Stomach (tissue), 4 donors: ENCODE data around the gene VANGL1.

Experiments
- CTCF ChIP-seq, 7 experiments: fragments of 450-650 bp in 4 of 7; fragments of 200-600 bp in 3 of 7; sonication (generic) in 3 of 7; IDR thresholded peaks; one replicate each; pipeline ENCODE4 v1.5.1; 2016 to 2019; ENCODE audit warnings: antibody characterized with exemption in 7 of 7, control low read depth in 2 of 7, mild to moderate bottlenecking in 1 of 7
- POLR2A ChIP-seq, 4 donors: fragments of 450-650 bp; IDR thresholded peaks; one replicate each; pipeline ENCODE4 v1.6.1; 2016; ENCODE audit warnings: antibody characterized with exemption in 4 of 4, control low read depth in 2 of 4, mild to moderate bottlenecking in 1 of 4, moderate library complexity in 1 of 4
- POLR2AphosphoS5 ChIP-seq, 3 donors: sonication (generic); formaldehyde crosslinking; IDR thresholded peaks; one replicate each; pipeline ENCODE4 v1.6.1; 2016; ENCODE audit warnings: antibody characterized with exemption in 3 of 3

- no peak for TF ChIP-seq CTCF (IDR thresholded peaks at IDR 0.05)
- no peak for TF ChIP-seq POLR2A (IDR thresholded peaks at IDR 0.05)
- peak in 1 of 3 donors; percentile 12 for TF ChIP-seq POLR2AphosphoS5 (IDR thresholded peaks at IDR 0.05)
Observed at GRCh38 chr1:115679141-115679611, 37.4 kb downstream of the VANGL1 start.
